ENCODE results near the gene CASP12.

CASP12 gene

GRCh38 chr11:104925850-104926249, 27.6 kb upstream of the CASP12 start:
- TF ChIP-seq CTCF (IDR thresholded peaks at IDR 0.05): no peak

DNA sequence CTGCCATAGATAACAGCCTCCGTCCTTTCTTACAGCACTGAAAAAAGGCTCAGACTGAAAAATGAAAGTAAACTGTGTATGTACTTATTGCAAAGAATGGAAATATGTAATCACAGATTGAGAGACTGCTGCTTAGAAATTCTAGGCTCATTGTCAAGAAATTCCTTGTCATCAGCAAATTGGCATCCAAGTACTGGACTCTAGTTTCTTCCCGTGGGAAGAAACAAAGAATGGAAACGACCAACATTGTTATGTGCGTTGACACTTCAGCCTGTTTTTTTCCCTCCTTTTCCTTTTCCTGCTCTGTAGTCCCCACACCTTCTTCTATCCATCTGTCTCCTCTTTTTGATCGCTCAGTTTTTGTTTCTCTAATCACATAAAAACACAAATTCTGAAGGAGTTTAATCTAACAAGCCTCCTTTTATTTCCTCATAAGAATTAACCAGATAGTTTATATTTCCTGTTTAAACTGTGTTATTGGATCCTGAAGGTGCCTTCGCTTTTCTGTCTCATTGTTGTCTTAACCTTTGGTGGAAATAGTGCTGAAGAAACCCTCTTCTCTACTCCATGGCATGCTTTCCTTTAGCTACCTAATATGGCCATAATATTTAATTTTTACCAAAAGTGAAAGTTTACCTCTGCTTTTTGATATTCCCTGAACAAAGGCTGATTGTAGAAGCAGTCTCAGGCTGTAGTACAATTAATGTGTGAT, 20.0 kb upstream of the CASP12 start:
- TF ChIP-seq CTCF (IDR thresholded peaks at IDR 0.05): no peak

DNA sequence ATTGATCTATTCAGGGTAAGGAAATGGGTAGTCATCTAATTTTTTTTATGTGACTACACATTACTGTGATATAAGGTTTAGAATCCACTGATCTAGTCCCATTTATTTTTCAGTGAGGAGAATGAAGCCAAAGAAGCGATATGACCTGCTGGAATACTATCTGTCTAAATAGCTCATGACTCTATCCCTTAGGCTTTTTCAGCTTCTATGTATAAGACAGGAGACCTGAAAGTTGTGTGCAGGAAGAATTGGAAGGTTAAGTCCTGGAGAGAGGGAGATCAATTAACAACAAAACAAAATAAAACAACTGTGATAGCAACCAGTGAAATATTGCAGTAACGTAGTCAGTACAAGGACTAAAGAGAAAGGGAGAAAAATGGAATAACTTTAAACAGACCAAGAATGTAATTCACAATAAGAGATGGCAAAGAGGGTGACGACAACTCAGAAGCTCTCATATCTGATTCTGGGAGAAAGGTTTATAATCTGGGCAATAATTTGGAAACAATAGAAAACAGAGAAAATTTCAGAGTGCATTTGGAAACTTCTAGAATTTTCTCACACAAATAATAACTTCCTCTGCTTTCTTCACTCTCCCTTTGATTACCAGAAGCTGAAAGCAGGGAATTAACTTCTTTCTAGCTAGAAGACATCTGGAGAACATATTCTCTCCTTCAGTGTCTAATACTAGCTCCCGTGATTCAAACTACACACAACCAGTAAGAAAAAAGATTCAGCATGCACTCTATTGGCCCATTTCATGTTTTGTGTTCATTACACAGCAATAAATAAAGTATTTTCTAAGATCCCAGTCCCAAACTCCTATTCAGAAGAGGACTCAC, 19.2 kb upstream of the CASP12 start:
- no peak for TF ChIP-seq CTCF (IDR thresholded peaks at IDR 0.05)

DNA sequence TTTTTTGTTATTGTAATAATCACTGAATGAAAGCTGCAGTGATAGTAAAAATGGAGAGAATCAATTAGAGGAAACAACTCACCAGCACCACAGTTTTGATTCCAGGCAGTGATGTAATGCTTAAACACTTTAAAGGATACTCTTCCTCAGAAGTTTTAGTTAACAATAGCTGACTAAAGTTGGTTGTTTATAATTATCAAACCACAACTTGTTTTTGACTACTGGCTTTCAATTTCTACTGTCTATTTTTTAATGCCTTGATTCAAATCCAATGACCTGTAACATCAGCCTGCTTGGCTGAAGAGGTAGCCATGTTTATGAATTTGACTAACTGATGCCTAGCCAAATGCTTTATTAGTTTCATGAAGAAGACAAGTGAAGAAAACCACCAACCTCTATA, 18.2 kb upstream of the CASP12 start:
- TF ChIP-seq CTCF (IDR thresholded peaks at IDR 0.05): no peak

DNA sequence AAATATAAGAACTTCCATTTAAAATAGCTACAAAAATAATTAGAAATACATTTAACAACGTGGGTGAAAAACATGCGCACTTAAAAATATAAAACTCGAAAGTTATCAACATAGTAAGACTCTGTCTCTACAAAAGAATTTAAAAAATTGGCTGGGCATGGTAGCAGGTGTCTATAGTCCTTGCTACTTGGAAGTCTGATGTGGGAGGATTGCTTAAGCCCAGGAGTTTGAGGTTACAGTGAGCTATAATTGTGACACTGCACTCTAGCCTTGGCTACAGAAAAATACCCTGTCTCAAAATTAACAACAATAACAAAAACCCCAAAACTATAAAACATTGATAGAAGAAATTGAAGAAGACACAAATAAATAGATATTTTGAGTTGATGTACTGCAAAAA, 13.8 kb upstream of the CASP12 start:
- no peak for TF ChIP-seq CTCF (IDR thresholded peaks at IDR 0.05)

GRCh38 chr11:104908186-104908531, 9.9 kb upstream of the CASP12 start:
- TF ChIP-seq CTCF (IDR thresholded peaks at IDR 0.05): no peak

GRCh38 chr11:104907521-104908185, 9.4 kb upstream of the CASP12 start:
- TF ChIP-seq CTCF (IDR thresholded peaks at IDR 0.05): no peak
